Stomach (tissue), 4 donors: ENCODE results near the gene ZNF524.

Experiments used
- EP300 ChIP-seq: sonication (generic); formaldehyde crosslinking; IDR thresholded peaks from one replicate; pipeline ENCODE4 v1.6.1; 2017; ENCODE audit warnings: antibody characterized with exemption
- POLR2A ChIP-seq, 4 donors: fragments of 450-650 bp; IDR thresholded peaks; one replicate each; pipeline ENCODE4 v1.6.1; 2016; ENCODE audit warnings: antibody characterized with exemption in 4 of 4, control low read depth in 2 of 4, mild to moderate bottlenecking in 1 of 4, moderate library complexity in 1 of 4
- POLR2AphosphoS5 ChIP-seq, 3 donors: sonication (generic); formaldehyde crosslinking; IDR thresholded peaks; one replicate each; pipeline ENCODE4 v1.6.1; 2016; ENCODE audit warnings: antibody characterized with exemption in 3 of 3
- TF ChIP-seq, protein P1 (sequence below), 7 experiments: fragments of 450-650 bp in 4 of 7; fragments of 200-600 bp in 3 of 7; sonication (generic) in 3 of 7; IDR thresholded peaks; one replicate each; pipeline ENCODE4 v1.5.1; 2016 to 2019; ENCODE audit warnings: antibody characterized with exemption in 7 of 7, control low read depth in 2 of 7, mild to moderate bottlenecking in 1 of 7

DNA sequence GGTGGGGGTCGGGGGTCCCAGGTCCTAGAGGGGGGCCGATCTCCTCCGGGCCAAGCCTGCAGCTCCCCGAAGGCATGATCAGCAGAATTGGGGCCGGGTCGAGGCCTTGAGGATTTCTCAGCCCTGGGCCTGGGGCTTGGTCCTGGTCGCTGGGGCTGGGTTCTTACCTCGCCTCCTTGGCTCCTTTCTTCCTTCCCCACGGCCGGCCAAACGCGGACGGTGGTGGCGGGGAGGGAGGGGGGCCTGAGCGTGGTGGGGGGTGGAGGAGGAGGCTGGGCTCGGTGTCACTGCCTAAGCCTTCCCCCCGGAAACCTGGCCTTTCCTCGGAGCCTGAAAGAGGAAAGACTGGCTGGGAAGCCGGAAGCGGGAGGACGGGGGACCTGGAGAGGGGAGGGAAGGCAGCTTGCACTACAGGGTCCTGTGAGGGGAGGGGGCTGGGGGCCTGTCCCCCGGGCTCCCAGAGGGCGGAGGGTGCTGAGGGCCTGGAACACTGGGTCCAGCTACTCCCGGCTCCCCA is 19.4 kb upstream of the ZNF524 start, which contains the start of gene ZNF579:
- TF ChIP-seq, protein P1, sequence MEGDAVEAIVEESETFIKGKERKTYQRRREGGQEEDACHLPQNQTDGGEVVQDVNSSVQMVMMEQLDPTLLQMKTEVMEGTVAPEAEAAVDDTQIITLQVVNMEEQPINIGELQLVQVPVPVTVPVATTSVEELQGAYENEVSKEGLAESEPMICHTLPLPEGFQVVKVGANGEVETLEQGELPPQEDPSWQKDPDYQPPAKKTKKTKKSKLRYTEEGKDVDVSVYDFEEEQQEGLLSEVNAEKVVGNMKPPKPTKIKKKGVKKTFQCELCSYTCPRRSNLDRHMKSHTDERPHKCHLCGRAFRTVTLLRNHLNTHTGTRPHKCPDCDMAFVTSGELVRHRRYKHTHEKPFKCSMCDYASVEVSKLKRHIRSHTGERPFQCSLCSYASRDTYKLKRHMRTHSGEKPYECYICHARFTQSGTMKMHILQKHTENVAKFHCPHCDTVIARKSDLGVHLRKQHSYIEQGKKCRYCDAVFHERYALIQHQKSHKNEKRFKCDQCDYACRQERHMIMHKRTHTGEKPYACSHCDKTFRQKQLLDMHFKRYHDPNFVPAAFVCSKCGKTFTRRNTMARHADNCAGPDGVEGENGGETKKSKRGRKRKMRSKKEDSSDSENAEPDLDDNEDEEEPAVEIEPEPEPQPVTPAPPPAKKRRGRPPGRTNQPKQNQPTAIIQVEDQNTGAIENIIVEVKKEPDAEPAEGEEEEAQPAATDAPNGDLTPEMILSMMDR (IDR thresholded peaks at IDR 0.05): no peak
- TF ChIP-seq POLR2A (IDR thresholded peaks at IDR 0.05): no peak
- TF ChIP-seq POLR2AphosphoS5 (IDR thresholded peaks at IDR 0.05): peak; percentile 42 to 89 (median 45)
- no peak for TF ChIP-seq EP300
